ENCODE measurements around the gene PHLPP1.

DNA sequence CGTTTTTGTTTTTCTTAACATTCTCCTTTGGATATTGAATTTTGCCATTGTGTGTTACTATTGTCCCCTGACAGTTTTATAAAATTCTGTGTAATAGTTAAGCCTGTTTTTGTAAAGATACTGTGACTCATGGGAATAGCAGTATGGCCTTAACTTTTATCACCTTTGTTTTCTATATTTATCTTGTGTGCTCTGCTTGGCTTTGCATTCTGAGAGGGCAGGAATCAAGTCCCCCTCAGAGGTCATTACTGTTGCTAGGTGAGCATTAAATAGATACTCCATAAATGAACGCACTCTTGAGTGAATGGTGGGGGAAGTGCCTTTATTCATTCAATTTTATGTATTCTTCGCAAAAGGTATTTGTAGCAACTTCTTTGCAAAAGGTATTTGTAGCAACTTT, 160.0 kb downstream of the PHLPP1 start:
- no peak for TF ChIP-seq MAFG (tag; conservative IDR thresholded peaks at IDR 0.05)
- no peak for TF ChIP-seq SIN3A (IDR thresholded peaks at IDR 0.05; ENCODE audit: borderline replicate concordance in 2 of 2, control insufficient read depth in 1 of 2, low read depth in 2 of 2, low read length in 2 of 2)
- TF ChIP-seq TCF7 (IDR thresholded peaks at IDR 0.05; ENCODE audit: borderline replicate concordance): no peak
- no peak for TF ChIP-seq REST (IDR thresholded peaks at IDR 0.05; ENCODE audit: borderline replicate concordance)
- no peak for TF ChIP-seq REST (CRISPR knock-in tag; IDR thresholded peaks at IDR 0.05; ENCODE audit: low read depth)
- no peak for TF ChIP-seq AFF4 (CRISPR knock-in tag; IDR thresholded peaks at IDR 0.05)
- no peak for TF ChIP-seq NR3C1 (CRISPR knock-in tag; IDR thresholded peaks at IDR 0.05)
